Superior temporal gyrus (tissue), 1 donor: ENCODE data around the gene FADS1.
A peak's percentile ranks its signal among the peaks of the same experiment; 100 is the strongest.

Experiments
- DNase-seq: peaks from one replicate; pipeline ENCODE4 v3.0.0-alpha.2; 2016; ENCODE audit errors: extremely low spot score

Gene FADS1

GRCh38 chr11:61816736-61817455, at the start of gene FADS1:
Gene FADS1 (minus strand): TSS chr11:61817003. CDS start chr11:61816929, 74 bp downstream.
- peak; percentile 93 for DNase-seq

GRCh38 chr11:61866231-61866957, 49.6 kb upstream of the FADS1 start:
- no peak for DNase-seq

GRCh38 chr11:61864814-61865775, 48.3 kb upstream of the FADS1 start:
- DNase-seq = no peak

- DNase-seq = no peak
These were observed 46.8 kb upstream of the FADS1 start for GRCh38 chr11:61863548-61864081.

- no peak for DNase-seq
These were observed 46.1 kb upstream of the FADS1 start for GRCh38 chr11:61862714-61863547.

- no peak for DNase-seq
These were observed 44.8 kb upstream of the FADS1 start for GRCh38 chr11:61861634-61862033.

GRCh38 chr11:61860054-61860903, 43.5 kb upstream of the FADS1 start:
- no peak for DNase-seq

GRCh38 chr11:61855939-61856680, 39.3 kb upstream of the FADS1 start:
- no peak for DNase-seq

GRCh38 chr11:61854966-61855714, 38.3 kb upstream of the FADS1 start:
- no peak for DNase-seq

GRCh38 chr11:61854206-61854895, 37.5 kb upstream of the FADS1 start:
- no peak for DNase-seq

- no peak for DNase-seq
These were observed 36.9 kb upstream of the FADS1 start for GRCh38 chr11:61853698-61854169.

- no peak for DNase-seq
These were observed 35.1 kb upstream of the FADS1 start for GRCh38 chr11:61851900-61852295.

- DNase-seq = no peak
These were observed 34.5 kb upstream of the FADS1 start for GRCh38 chr11:61851113-61851899.

GRCh38 chr11:61850687-61851086, 33.9 kb upstream of the FADS1 start:
- DNase-seq = peak; percentile 77

GRCh38 chr11:61848631-61849030, 31.8 kb upstream of the FADS1 start:
- no peak for DNase-seq

GRCh38 chr11:61847914-61848581, 31.2 kb upstream of the FADS1 start:
- no peak for DNase-seq
